Mammary epithelial cell (primary cell): ENCODE measurements around the gene COQ8B.

Experiments
- EZH2 ChIP-seq: IDR thresholded peaks from 2 replicates; pipeline ENCODE4 v1.6.1; 2012; ENCODE audit warnings: low read length, inconsistent platforms, borderline replicate concordance
- TF ChIP-seq, protein P1 (sequence below), 2 donors: IDR thresholded peaks in 1 of 2; conservative IDR thresholded peaks in 1 of 2; 2 replicates each; pipeline ENCODE4 v1.5.1; 2011 to 2012; ENCODE audit warnings: inconsistent platforms in 2 of 2, low read length in 2 of 2, mild to moderate bottlenecking in 2 of 2, control low read depth in 1 of 2, low read depth in 1 of 2; ENCODE audit not compliant: insufficient read depth in 1 of 2; ENCODE audit errors: extremely low read depth in 1 of 2

DNA sequence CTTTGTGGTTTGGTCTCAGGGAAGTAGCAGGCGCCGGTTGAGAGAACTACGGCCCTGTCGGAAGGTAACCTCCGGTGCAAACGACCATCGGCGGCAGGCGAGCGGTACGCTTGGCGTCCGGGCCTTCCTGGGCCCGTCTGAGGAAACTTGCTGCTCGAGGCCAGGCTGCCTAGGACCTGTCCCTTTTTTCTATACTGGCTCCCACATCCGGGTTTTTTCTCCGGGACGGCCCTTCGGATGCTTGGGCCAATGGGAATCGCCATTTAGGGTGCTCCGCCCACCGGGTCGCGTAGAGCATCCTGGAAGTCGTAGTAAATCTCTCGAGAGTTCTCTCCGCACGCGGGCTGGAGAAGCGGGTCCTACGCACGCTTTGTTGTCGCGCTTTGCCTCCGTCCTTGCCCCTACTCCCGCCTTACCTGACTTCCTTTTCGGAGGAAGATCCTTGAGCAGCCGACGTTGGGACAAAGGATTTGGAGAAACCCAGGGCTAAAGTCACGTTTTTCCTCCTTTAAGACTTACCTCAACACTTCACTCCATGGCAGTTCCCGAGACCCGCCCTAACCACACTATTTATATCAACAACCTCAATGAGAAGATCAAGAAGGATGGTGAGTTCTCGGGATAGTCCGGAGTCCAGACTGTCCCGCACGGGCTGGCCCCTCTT, 34.3 kb upstream of the COQ8B start, which contains the start of gene SNRPA:
- TF ChIP-seq, protein P1, sequence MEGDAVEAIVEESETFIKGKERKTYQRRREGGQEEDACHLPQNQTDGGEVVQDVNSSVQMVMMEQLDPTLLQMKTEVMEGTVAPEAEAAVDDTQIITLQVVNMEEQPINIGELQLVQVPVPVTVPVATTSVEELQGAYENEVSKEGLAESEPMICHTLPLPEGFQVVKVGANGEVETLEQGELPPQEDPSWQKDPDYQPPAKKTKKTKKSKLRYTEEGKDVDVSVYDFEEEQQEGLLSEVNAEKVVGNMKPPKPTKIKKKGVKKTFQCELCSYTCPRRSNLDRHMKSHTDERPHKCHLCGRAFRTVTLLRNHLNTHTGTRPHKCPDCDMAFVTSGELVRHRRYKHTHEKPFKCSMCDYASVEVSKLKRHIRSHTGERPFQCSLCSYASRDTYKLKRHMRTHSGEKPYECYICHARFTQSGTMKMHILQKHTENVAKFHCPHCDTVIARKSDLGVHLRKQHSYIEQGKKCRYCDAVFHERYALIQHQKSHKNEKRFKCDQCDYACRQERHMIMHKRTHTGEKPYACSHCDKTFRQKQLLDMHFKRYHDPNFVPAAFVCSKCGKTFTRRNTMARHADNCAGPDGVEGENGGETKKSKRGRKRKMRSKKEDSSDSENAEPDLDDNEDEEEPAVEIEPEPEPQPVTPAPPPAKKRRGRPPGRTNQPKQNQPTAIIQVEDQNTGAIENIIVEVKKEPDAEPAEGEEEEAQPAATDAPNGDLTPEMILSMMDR (conservative IDR thresholded peaks at IDR 0.05 in 1 of 2, IDR thresholded peaks at IDR 0.05 in 1 of 2; ENCODE audit: extremely low read depth in 1 of 2, insufficient read depth in 1 of 2, low read depth in 1 of 2, low read length in 2 of 2) = no peak
- no peak for TF ChIP-seq EZH2
